NCI-H2196 treated with DMSO at 0.1 percent for 48 hours (cell line): Measurements from ENCODE around the gene KREMEN2.

ENCODE experiments used
- DNase-seq: peaks from one replicate; lab custom pipeline; 2025; ENCODE audit not compliant: unreplicated experiment; lab: John Stamatoyannopoulos, UW

Gene KREMEN2

DNA sequence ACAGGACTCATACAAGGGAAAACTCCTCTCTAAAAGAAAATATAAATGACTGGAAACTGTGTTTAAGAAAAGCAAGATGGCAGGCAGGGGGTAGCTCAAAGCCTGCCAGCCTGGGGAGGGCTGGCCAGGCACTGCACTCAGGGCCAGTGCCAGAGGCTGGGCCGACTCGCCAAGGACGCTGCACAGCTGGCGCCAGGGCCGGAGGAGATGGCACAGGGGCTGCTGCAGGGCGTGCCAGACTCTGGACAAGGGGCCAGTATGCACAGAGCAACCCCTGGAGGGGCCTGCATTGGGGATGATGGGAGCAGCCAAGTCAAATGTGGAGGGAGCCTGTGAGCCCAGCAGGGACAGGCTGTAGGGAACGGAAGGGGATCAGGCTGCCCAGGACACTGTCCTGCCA lies 12.1 kb downstream of the KREMEN2 start:
- DNase-seq, result no peak

DNA sequence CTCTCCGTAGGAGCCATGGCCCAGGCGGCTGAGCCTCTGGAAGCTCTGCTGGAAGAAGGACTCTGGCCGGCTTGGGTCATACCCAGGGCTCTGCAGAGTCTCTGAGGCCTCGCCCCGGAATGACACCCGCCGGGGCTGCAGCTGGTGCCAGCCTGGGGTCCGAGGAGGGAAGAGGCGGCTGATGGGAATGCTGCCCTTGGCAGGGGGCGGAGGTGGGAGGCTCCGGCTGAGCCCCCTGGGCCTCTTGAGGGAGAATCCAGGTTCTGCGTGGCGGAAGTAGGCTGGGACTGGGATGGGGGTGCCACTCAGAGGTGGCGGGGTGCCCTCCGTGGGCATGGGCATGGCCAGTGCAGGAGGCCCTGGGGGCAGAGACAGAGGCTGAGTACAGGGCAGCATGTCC lies 12.6 kb downstream of the KREMEN2 start:
- DNase-seq, result no peak

DNA sequence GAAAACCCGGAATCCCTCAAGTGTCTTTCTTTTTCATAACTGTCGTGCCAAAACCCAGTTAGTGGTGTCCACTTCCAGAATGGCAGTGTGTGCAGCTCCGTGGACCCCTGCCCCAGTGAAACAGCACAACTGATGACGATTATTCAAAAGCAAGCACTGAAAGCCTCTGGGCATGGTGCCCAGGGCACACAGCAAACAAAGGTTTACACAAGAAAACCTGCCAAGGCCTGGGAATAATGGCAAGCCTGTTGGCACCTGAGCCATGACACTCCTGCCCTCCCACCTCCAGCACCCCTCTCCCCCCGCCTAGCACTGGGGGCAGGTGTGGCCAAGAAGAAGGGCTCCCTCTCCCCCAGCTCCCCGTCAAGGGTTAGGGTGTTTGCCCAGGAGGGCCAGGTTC lies 13.4 kb downstream of the KREMEN2 start:
- DNase-seq, result peak; percentile 69

GRCh38 chr16:2979669-2980226 lies 15.7 kb downstream of the KREMEN2 start:
- no peak for DNase-seq

DNA sequence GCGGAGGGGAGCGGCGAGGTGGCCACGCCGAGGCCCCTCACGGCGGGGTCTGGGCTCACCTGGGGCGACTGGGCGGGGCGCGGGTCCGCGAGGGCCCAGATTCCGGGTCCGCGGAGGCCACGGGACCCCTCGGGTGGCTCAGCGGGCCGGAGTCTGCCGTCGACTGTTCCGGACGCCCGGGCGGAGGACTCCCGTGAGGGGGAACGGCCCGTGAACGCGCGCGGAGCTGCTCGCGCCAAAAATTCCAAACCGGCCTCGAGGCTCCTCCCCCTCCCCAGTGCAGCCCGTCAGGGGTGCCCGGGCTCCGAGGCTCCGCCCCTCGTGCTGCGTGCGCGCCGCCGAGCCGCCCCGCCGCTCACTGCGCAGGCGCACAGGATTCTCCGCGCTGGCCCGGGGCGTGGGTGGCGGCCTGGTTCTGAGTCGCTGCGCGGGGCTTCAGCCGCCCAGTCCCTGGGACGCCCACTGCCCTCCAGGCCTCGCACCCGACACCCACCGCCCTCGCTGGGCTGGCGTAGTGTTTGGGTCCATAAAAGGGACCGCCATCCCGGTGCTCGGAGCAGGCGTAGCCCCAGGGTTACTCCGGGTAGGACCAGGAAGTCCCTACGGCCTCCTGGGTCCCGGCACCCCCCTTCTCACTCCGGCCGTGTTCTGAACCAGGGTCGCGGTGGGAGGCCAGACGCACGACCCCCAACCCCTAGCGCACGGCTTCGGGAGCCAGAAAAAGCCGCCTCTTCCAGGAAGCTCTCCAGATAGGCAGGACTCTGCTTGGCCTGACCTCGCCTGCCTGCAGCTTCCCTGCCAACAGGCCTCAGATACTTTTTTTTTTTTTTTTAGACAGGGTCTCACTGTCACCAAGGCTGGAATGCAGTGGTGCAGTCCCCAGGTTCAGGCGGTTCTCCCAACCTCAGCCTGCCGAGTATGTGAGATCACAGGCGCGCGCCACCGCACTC lies 16.4 kb downstream of the KREMEN2 start, which contains the start of gene PKMYT1:
Gene PKMYT1 (minus strand): TSS at position 220 of the 950 bp plus-strand sequence. CDS start 789 bp downstream, outside the sequence.
- peak; percentile 87 for DNase-seq

DNA sequence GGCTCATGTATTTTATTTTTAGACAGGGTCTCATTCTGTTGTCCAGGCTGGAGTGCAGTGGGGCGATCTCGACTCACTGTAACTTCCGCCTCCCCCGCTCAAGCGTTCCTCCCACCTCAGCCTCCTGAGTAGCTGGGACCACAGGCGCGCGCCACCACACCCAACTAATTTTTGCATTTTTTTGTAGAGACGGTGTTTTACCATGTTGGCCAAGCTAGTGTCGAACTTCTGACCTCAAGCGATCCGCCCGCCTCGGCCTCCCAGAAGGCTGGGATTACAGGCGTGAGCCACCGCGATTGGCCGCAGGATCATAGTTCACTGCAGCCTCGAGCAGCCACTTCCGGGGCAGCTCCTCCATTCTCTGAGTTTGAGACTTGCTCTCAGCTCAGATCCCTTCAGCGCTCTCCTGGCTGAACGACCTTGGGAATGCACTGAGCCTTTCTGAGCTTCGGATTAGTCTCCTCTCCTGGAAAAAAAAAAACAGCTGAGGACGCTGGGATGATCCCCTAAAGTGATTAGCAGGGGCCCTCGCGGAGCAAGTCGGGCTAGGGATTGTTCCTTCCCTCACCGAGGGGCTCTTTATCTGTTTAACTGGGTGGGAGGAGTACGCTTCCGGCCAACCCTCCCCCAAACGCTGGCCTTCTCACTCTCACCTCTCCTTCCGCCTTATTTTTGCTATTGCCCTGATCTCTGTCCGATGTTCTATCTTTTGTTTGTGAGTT lies 17.3 kb downstream of the KREMEN2 start:
- DNase-seq, result no peak

DNA sequence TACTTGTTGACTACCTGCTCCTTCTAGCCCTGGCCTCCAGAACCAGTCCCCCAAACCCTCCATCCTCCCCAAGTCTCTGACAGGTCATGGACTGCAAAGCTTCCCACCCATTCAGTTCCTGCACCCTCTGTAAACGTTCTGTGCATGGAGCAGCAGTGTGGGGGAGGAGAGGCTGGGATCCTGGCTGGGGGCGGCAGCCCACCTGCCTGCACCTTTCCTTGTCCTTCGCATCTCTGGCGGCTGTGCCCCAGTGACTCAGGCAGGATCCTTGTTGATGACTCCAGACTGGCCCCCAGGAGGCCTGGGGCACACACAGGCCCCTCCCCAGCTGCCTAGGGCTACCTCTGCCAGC lies 17.8 kb downstream of the KREMEN2 start:
- DNase-seq, result no peak

GRCh38 chr16:2982402-2982801 lies 18.3 kb downstream of the KREMEN2 start:
- no peak for DNase-seq

DNA sequence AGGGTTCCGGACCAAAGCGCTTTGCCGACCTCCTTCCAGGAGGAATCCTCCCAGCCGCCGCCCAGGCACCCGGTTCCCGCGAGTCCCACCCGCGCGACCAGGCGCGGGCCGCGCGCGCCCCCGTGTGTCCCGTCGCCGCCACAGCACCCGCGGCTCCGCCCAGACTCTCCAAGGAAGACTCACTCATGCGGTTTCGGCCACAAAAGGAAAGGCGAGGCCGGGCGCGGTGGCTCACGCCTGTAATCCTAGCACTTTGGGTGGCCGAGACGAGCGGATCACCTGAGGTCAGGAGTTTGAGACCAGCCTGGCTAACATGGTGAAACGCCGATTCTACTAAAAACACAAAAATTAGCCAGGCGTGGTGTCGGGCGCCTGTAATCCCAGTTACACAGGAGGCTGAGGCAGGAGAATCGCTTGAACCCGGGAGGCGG lies 19.6 kb downstream of the KREMEN2 start:
- peak; percentile 37 for DNase-seq

GRCh38 chr16:2985462-2985861 lies 21.4 kb downstream of the KREMEN2 start:
- DNase-seq, result no peak

- no peak for DNase-seq
Observed at GRCh38 chr16:2985893-2986355, 21.8 kb downstream of the KREMEN2 start.

GRCh38 chr16:2986623-2987188 lies 22.6 kb downstream of the KREMEN2 start:
- no peak for DNase-seq

- no peak for DNase-seq
Observed at GRCh38 chr16:2987286-2987685, 23.2 kb downstream of the KREMEN2 start.

GRCh38 chr16:2987833-2988232 lies 23.8 kb downstream of the KREMEN2 start:
- no peak for DNase-seq

DNA sequence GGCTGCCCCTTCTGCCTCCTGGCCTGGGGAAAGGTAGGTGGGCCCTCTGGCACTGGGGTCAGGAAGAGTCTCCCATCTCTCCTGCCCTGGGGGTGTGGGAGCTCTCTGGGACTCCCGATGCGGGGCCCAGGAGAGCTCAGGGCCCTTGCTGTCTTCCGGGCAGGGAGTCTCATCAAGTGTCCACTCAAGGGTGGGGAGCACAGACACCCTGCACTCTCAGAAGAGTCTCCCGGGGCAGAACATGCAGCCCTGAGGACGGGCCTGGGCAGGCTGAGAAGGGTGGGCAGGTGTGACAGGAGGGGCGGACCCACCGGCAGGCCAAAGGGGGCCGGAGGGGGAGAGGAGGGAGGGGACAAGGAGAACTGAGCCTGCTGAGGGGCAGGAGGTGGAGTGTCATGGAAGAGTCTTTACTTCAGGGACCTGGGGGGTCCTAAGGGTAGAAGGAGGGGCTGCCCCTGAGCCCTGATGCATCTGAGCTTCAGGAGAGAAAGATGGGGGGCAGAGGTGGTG lies 24.6 kb downstream of the KREMEN2 start:
- no peak for DNase-seq

DNA sequence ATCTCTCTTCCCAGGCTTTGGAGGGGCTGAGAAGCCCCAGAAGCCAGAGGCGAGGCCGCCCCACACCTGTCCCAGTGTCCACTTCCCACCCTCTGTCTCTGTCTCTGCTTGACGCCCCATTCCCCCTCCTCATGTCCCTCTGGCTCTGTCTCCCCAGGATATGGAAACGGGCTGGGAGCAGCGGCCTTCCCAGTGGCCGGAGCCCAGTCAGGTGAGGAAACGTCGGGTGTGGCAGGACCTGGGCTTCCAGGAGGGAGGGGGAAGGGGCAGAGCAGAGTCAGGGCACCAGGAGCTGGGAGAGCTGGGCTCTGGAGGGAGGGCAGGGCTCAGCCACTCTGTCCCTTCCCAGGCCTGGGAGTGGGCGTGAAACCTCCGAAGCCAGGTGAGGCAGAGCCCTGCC lies 26.8 kb downstream of the KREMEN2 start:
- no peak for DNase-seq

- no peak for DNase-seq
Observed at GRCh38 chr16:2991566-2992261, 27.6 kb downstream of the KREMEN2 start.

DNA sequence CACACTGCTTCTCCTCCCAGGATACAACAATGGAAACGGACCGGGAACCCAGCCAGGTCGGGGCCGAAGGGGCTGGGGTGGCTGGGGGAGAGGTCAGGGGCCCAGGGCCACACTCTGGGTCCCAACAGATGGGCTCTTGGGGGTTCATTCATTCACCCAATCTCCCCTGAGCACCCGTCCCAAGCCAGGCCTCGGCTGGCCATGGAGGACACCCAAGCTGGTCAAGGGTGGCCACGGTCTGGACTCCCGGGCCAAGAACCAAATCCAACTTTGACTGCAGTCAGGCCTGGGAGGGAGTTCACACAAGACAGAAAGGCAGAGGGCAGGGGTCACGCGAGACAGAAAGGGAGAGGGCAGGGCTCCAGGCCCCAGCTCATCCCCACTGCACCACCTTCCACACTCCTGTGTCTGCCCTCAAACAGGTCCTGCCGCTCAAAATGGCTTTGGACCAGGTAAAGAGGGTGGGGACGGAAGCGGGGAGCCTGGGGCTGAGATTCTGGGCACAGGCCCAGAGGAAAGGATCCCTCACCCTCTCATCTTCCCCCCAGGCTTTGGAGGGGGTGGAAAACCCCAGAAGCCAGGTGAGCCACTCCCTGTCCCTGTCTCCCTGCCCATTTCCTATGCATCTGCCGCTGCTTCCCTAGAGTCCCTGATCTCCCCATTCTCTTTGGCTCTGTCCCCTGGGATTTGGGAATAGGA lies 28.5 kb downstream of the KREMEN2 start:
- DNase-seq, result no peak

DNA sequence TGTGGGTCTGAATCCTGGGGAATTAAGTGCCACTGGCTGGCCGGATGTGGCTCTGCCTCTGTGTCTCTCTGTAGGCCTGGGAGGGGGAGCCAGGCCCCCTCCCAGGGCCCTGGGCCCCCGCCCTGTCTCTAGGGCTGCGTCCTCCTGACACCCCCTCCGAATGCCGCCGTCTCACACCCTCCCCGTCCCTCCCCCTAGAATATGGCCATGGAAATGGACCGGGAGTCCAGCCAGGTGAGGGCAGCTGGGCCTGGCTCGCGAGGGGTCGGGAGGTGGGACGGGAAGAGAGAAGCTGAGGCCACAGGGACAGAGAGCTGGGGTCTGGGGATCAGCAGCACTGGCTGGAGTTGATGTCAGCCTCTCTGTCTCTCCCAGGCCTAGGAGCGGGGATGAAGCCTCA lies 32.2 kb downstream of the KREMEN2 start:
- no peak for DNase-seq

GRCh38 chr16:2999929-3000328 lies 35.9 kb downstream of the KREMEN2 start:
- no peak for DNase-seq
